ENCODE data around the gene WWOX.

Gene WWOX

DNA sequence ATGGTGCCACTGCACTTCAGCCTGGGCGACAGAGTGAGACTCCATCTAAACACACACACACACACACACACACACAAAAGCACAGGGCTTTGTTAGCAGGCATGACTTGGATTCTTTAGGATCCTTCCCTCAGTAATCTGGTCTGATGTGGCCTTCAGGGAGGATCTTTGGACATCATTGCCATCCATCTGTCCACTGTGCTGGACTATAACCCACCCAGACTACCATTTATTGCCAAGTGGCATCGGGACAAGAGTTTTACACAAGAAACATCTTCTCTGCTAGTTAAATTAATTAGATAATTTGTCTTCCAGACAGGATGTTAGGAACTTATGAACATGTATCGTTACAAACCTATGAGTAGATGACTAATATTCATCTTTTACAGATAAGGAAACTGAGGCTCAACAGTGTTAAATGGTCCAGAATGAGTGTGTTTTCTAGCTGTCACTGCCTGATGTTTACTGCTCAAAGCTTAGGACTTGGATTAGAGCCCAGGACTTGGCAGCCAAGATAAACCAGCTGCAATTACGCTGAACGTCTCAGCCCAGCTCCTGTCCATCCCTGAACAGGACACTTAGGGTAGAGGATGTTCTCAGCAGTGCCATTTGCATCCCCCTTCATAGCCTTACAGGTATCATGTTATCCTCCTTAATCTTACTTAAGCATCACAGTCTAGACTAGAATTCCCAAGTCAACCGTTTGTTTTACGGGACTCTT is 285.8 kb downstream of the WWOX start:
- no peaks in the 10 kb centered on the region for H3K27me3 ChIP-seq (ENCODE audit: control insufficient read depth, insufficient read depth, low read length)
- H3K4me1 ChIP-seq (ENCODE audit: control insufficient read depth, insufficient read depth, low read length), result no peaks in the 10 kb centered on the region
- no peak overlapping the region for H3K9ac ChIP-seq (ENCODE audit: low read depth, low read length)
- no peak overlapping the region for H3K4me3 ChIP-seq (ENCODE audit: low read depth, low read length)
- no peaks in the 10 kb centered on the region for H3K9me3 ChIP-seq (ENCODE audit: control insufficient read depth, insufficient read depth, low read length)
- no peaks in the 10 kb centered on the region for H3K36me3 ChIP-seq (ENCODE audit: control insufficient read depth, insufficient read depth, low read length)

DNA sequence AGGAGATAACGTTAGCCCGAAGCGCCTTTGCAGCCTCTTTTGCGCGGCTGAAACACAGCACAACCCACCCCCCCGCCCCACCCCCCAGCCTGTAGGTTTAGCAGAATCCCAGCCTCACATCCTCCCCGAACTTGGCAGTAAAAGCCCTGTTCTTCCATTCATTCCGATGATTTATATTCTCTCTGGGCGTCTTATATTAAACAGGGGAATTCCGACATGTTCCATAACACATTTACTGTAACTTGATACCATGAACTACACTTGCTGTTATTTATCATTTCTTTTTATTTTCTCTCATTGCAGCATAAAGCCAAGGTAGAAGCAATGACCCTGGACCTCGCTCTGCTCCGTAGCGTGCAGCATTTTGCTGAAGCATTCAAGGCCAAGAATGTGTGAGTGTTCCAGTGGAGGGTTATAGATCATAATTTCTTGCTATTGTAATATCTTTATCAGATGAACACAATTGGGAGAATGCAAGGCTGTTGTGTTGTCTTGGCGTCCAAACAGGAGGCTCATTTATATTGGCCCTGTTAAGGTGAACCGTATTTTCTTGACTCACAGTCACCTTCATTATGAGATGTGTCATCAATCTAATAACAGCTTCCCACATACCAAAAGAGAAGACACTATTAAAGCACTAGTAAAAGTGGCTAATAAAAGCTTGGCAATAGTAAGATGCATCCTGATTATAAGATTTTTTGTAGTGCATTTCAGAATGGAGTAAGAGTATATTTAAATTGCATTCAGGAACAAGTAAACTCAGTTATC is 287.3 kb downstream of the WWOX start:
- no peak overlapping the region for H3K9ac ChIP-seq (ENCODE audit: low read depth, low read length)
- no peaks in the 10 kb centered on the region for H3K4me1 ChIP-seq (ENCODE audit: control insufficient read depth, insufficient read depth, low read length)
- no peaks in the 10 kb centered on the region for H3K27me3 ChIP-seq (ENCODE audit: control insufficient read depth, insufficient read depth, low read length)
- H3K9me3 ChIP-seq (ENCODE audit: control insufficient read depth, insufficient read depth, low read length), result no peaks in the 10 kb centered on the region
- no peaks in the 10 kb centered on the region for H3K36me3 ChIP-seq (ENCODE audit: control insufficient read depth, insufficient read depth, low read length)
- H3K4me3 ChIP-seq (ENCODE audit: low read depth, low read length), result no peak overlapping the region

DNA sequence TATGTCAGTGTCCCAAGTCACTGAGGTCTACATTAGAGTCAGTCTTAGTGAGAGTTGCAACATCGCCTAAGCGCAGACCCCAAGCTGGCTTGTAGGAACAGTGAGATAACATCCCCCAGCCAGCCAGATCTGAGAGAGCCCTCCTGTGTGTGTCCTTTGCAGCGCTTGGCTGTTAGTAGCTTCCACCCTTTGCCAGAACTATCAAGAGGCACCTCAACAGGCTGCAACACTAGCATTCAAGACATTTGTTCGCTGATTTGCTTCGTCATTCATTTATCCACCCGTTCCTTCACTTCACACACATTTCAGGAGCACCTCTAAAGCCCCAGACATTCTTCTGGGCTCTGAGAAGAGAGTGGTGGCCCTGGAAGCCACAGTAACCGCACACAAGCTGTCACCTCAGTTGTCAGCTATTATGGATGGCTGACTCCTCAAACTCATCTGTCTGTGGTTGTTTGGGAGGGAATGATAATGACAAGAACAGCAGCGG is 289.6 kb downstream of the WWOX start:
- H3K4me3 ChIP-seq (ENCODE audit: low read depth, low read length), result no peak overlapping the region
- no peaks in the 10 kb centered on the region for H3K27me3 ChIP-seq (ENCODE audit: control insufficient read depth, insufficient read depth, low read length)
- no peak overlapping the region for H3K9ac ChIP-seq (ENCODE audit: low read depth, low read length)
- H3K36me3 ChIP-seq (ENCODE audit: control insufficient read depth, insufficient read depth, low read length), result no peaks in the 10 kb centered on the region
- H3K4me1 ChIP-seq (ENCODE audit: control insufficient read depth, insufficient read depth, low read length), result no peaks in the 10 kb centered on the region
- H3K9me3 ChIP-seq (ENCODE audit: control insufficient read depth, insufficient read depth, low read length), result peaks cover 12% of the 10 kb centered on the region

DNA sequence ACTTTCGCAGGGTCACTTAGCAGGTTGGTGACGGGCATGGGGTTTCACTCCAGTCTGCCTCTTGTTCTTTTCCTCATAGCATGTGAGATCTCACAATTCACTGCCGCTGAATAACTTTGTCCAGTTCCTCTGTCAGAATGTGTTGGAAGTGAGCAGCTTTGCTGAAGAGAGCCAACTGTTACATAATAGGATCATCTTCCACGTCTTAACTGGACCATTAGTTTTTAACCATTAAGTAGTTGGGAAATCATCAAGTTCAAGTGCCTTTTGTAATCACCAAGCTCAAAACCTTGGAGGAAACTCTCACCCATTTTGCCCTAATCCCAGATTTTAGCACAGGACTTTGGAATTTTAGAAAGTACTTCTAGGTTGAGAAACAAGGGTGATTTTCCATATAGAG is 290.6 kb downstream of the WWOX start:
- Histone ChIP-seq H3K4me3 (ENCODE audit: low read depth, low read length) (no peak overlapping the region), H3K9me3 (ENCODE audit: control insufficient read depth, insufficient read depth, low read length) (peaks cover 12% of the 10 kb centered on the region), H3K9ac (ENCODE audit: low read depth, low read length) (no peak overlapping the region), H3K27me3 (ENCODE audit: control insufficient read depth, insufficient read depth, low read length) (no peaks in the 10 kb centered on the region), H3K4me1 (ENCODE audit: control insufficient read depth, insufficient read depth, low read length) (no peaks in the 10 kb centered on the region), H3K36me3 (ENCODE audit: control insufficient read depth, insufficient read depth, low read length) (no peaks in the 10 kb centered on the region)

DNA sequence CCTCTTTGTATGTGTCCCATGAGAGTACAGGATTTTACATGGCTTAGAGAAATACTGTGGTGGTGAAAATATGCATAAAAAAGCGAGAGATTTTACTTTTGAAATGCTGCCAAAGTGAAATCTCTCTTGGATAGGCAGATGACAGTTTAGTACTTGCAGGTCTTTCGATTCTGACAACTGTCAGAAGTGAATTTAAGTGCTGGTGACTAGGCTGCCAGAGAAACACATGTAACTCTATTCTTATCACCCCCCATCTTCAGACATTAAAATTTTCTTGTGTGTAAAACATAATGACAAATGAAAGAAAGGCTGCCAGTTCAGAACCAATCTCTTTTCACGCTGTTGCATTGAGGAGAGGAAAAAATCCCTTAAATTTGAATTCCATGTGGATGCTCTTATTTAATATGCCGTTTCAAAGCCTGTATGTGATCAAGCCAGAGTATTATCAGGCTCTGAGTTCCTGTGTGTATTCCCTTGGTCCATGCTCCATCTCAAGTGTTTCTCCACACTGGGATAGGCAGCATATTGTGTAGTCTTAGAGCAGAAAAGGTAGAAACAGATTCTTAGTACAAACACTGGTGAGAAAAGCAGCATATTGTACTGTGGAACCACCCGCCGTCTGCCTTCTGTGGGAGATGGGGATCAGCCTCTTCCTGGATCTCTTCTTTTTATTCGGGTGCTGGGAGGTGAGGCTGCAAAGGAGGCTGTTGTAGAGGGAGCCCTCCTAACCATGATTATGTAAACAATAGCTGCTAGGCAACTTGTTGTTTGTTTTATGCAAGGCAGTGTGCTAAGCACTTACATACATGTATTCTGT is 291.3 kb downstream of the WWOX start:
- Histone ChIP-seq H3K9ac (ENCODE audit: low read depth, low read length) (no peak overlapping the region), H3K4me3 (ENCODE audit: low read depth, low read length) (no peak overlapping the region), H3K9me3 (ENCODE audit: control insufficient read depth, insufficient read depth, low read length) (peaks cover 12% of the 10 kb centered on the region)

DNA sequence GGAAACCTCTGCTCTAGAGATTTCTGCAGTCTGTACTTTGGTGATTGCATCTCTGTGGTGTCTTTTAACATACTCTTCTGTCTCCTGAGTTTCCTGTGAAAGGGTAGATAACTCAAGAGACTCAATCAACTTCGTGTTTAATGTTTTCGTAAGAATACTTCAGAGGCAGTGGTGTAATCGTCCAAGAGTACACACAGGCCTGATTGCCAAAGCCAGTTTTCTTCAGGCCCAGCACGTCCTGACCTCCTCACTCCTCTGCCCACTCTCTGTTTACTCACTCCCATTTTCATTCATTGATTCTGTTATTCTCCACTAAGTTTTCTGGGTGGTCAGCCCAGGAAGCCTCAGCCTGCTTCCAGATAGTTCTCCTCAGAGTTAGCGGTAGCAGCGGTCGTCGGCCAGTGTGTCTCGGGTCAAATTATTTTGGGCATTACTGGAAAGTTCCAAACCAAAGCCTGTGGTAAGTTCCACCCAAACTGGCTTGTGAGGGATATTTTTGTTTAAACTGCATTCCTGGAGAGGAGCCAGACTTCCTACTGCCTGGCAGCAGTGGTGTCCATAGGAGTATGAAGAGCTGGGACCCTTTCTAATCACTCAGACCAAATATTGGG is 293.2 kb downstream of the WWOX start:
- no peak overlapping the region for H3K9ac ChIP-seq (ENCODE audit: low read depth, low read length)
- H3K27me3 ChIP-seq (ENCODE audit: control insufficient read depth, insufficient read depth, low read length), result no peaks in the 10 kb centered on the region
- H3K4me1 ChIP-seq (ENCODE audit: control insufficient read depth, insufficient read depth, low read length), result no peaks in the 10 kb centered on the region
- H3K4me3 ChIP-seq (ENCODE audit: low read depth, low read length), result no peak overlapping the region
- H3K36me3 ChIP-seq (ENCODE audit: control insufficient read depth, insufficient read depth, low read length), result no peaks in the 10 kb centered on the region
- H3K9me3 ChIP-seq (ENCODE audit: control insufficient read depth, insufficient read depth, low read length), result peaks cover 12% of the 10 kb centered on the region

More for the DNA sequence above, 291.3 kb downstream of the WWOX start:
- Histone ChIP-seq H3K36me3 (ENCODE audit: control insufficient read depth, insufficient read depth, low read length) (no peaks in the 10 kb centered on the region), H3K4me1 (ENCODE audit: control insufficient read depth, insufficient read depth, low read length) (no peaks in the 10 kb centered on the region), H3K27me3 (ENCODE audit: control insufficient read depth, insufficient read depth, low read length) (no peaks in the 10 kb centered on the region)

DNA sequence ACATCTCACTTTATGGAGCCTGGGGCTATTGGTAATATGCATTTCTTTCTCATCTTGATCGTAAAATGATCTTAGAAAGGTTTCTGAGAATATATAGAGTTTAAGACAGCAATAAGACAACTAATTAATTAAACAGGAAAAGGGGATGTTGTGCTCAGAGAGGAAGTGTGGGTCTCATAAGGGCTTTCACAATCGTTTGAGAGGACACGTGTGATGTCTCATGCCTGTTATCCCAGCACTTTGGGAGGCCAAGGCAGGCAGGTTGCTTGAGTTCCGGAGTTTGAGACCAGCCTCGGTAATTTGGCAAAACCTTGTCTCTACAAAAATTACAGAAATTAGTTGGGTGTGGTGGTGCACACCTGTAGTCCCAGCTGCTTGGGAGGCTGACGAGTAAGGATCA is 295.6 kb downstream of the WWOX start:
- H3K4me3 ChIP-seq (ENCODE audit: low read depth, low read length), result no peak overlapping the region
- H3K9ac ChIP-seq (ENCODE audit: low read depth, low read length), result no peak overlapping the region
- H3K27me3 ChIP-seq (ENCODE audit: control insufficient read depth, insufficient read depth, low read length), result no peaks in the 10 kb centered on the region
- H3K9me3 ChIP-seq (ENCODE audit: control insufficient read depth, insufficient read depth, low read length), result peaks cover 12% of the 10 kb centered on the region
- H3K4me1 ChIP-seq (ENCODE audit: control insufficient read depth, insufficient read depth, low read length), result no peaks in the 10 kb centered on the region
- H3K36me3 ChIP-seq (ENCODE audit: control insufficient read depth, insufficient read depth, low read length), result no peaks in the 10 kb centered on the region

DNA sequence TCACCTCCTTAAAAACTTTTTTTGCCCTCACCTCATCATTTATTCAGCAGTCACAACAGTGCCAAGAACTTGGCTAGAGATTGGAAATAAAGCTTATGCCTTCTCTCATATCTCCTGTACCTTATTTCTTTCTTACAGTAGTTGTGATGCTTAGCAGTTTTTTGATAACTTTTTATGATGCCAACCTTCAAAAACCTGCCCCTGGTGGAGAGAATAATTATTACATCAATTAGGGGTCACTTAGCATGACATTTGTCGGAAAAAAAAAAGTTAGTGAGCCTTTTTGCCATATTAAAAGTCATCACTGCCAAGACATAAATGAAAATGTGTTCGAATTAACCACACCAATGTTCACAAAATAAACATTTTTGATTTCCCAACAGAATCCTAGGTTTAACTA is 296.6 kb downstream of the WWOX start:
- H3K27me3 ChIP-seq (ENCODE audit: control insufficient read depth, insufficient read depth, low read length), result no peaks in the 10 kb centered on the region
- no peaks in the 10 kb centered on the region for H3K36me3 ChIP-seq (ENCODE audit: control insufficient read depth, insufficient read depth, low read length)
- no peaks in the 10 kb centered on the region for H3K4me1 ChIP-seq (ENCODE audit: control insufficient read depth, insufficient read depth, low read length)
- no peak overlapping the region for H3K9ac ChIP-seq (ENCODE audit: low read depth, low read length)
- no peak overlapping the region for H3K4me3 ChIP-seq (ENCODE audit: low read depth, low read length)
- H3K9me3 ChIP-seq (ENCODE audit: control insufficient read depth, insufficient read depth, low read length), result peaks cover 12% of the 10 kb centered on the region

DNA sequence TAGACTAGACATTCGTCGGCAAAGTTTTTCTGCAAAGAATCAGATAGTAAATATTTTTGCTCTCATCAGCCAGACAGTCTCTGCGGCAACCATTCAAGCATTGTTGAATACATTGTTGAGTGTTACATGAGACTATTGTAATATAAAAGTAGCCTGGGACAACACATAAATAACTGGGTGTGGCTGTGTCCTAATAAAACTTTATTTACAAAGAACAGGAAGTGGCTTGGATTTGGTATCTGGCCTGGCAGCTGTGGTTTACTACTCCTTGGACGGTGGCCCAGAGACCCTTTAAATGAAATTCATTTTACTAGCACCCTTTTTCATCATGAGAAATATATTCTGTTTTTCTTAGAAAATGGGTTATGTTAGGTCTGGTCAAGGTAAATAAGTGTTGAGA is 297.2 kb downstream of the WWOX start:
- no peaks in the 10 kb centered on the region for H3K36me3 ChIP-seq (ENCODE audit: control insufficient read depth, insufficient read depth, low read length)
- peaks cover 12% of the 10 kb centered on the region for H3K9me3 ChIP-seq (ENCODE audit: control insufficient read depth, insufficient read depth, low read length)
- H3K27me3 ChIP-seq (ENCODE audit: control insufficient read depth, insufficient read depth, low read length), result no peaks in the 10 kb centered on the region
- no peak overlapping the region for H3K4me3 ChIP-seq (ENCODE audit: low read depth, low read length)
- no peaks in the 10 kb centered on the region for H3K4me1 ChIP-seq (ENCODE audit: control insufficient read depth, insufficient read depth, low read length)
- no peak overlapping the region for H3K9ac ChIP-seq (ENCODE audit: low read depth, low read length)

DNA sequence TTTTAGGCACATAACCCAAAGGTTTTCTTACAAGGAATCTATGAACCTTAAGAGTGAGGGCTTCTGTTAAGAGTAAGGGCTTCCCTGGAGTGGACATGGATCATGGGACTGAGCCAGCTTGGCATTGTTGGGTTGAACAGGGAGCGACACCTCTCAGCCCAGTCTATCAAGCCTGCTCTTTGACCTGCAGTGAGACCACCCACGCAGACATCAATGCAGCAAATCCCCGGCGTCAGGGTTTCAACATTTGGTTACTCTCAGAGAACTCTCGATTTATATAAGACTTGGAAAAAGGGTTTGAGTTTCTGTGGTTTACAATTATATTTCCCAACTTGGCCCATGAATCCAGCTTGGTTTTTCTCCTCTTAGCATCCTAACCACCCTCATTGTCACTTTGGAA is 299.9 kb downstream of the WWOX start:
- H3K4me1 ChIP-seq (ENCODE audit: control insufficient read depth, insufficient read depth, low read length), result no peaks in the 10 kb centered on the region
- H3K36me3 ChIP-seq (ENCODE audit: control insufficient read depth, insufficient read depth, low read length), result no peaks in the 10 kb centered on the region
- H3K27me3 ChIP-seq (ENCODE audit: control insufficient read depth, insufficient read depth, low read length), result no peaks in the 10 kb centered on the region
- no peak overlapping the region for H3K4me3 ChIP-seq (ENCODE audit: low read depth, low read length)
- no peak overlapping the region for H3K9ac ChIP-seq (ENCODE audit: low read depth, low read length)
- H3K9me3 ChIP-seq (ENCODE audit: control insufficient read depth, insufficient read depth, low read length), result no peaks in the 10 kb centered on the region

DNA sequence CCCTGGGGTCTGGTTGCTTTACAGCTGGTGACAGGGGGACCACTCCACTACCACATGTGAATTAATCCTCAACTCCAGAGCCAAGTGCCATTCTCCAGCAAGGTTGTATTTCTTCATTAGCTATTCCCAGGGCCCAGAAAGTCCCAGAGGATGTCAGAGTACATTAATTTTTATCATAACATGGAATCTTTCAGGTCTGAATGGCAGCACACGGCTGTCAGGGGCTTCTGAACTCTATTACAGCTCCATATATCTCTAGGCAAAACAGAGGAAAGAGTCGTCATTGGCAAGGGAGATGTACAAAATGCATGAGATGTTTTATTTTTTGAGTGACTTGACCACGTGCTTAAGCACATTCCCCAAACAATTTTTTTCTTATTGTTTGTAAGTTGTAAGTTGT is 303.4 kb downstream of the WWOX start:
- peaks cover 3% of the 10 kb centered on the region for H3K9me3 ChIP-seq (ENCODE audit: control insufficient read depth, insufficient read depth, low read length)
- no peaks in the 10 kb centered on the region for H3K27me3 ChIP-seq (ENCODE audit: control insufficient read depth, insufficient read depth, low read length)
- H3K36me3 ChIP-seq (ENCODE audit: control insufficient read depth, insufficient read depth, low read length), result no peaks in the 10 kb centered on the region
- peaks cover 2% of the 10 kb centered on the region for H3K4me1 ChIP-seq (ENCODE audit: control insufficient read depth, insufficient read depth, low read length)
- H3K9ac ChIP-seq (ENCODE audit: low read depth, low read length), result no peak overlapping the region
- H3K4me3 ChIP-seq (ENCODE audit: low read depth, low read length), result no peak overlapping the region
